HL-60 (cell line): Measurements from ENCODE around the gene LMBRD1.

Experiments used
- DNase-seq, 2 experiments: peaks; one replicate each; pipeline ENCODE4 v3.0.0-alpha.2; 2010 to 2020; ENCODE audit warnings: low read depth in 1 of 2, low spot score in 1 of 2
- H3K27ac ChIP-seq: fragments of 250-450 bp; sonication (Bioruptor Pico); replicated peaks from 2 replicates; pipeline ENCODE4 v1.5.1; 2020; ENCODE audit warnings: mild to moderate bottlenecking, moderate library complexity
- H3K27me3 ChIP-seq: fragments of 250-450 bp; sonication (Bioruptor Pico); 2 replicates; pipeline ENCODE4 v1.5.1; 2021; ENCODE audit warnings: mild to moderate bottlenecking, moderate library complexity; ENCODE audit not compliant: insufficient read depth, poor library complexity, severe bottlenecking
- H3K4me3 ChIP-seq: replicated peaks from 2 replicates; pipeline ENCODE4 v1.5.1; 2011; ENCODE audit warnings: mild to moderate bottlenecking, control low read depth, low read length; ENCODE audit not compliant: insufficient read depth
- CTCF ChIP-seq: IDR thresholded peaks from one replicate; pipeline ENCODE4 v1.5.1; 2011; ENCODE audit warnings: low read length, control low read depth, inconsistent platforms; ENCODE audit not compliant: insufficient read depth
- GABPA ChIP-seq: IDR thresholded peaks from 2 replicates; pipeline ENCODE4 v1.6.1; 2012; ENCODE audit warnings: low read depth
- POLR2AphosphoS5 ChIP-seq: IDR thresholded peaks from 2 replicates; pipeline ENCODE4 v1.6.1; 2012; ENCODE audit warnings: low read depth
- REST ChIP-seq: IDR thresholded peaks from 2 replicates; pipeline ENCODE4 v1.6.1; 2012; ENCODE audit warnings: low read depth; ENCODE audit not compliant: insufficient replicate concordance
- SPI1 ChIP-seq: IDR thresholded peaks from 2 replicates; pipeline ENCODE4 v1.6.1; 2012; ENCODE audit warnings: low read depth, mild to moderate bottlenecking, borderline replicate concordance

Gene LMBRD1

GRCh38 chr6:69696273-69696672, 100.5 kb downstream of the LMBRD1 start:
- Histone ChIP-seq H3K27ac (no peak overlapping the region), H3K27me3 (no peaks in the 10 kb centered on the region), H3K4me3 (no peak overlapping the region)
- no peak for TF ChIP-seq SPI1
- TF ChIP-seq POLR2AphosphoS5, result no peak
- TF ChIP-seq REST, result no peak
- no peak for TF ChIP-seq GABPA
- no peak for TF ChIP-seq CTCF
- DNase-seq, result no peak

- Histone ChIP-seq H3K27me3 (no peaks in the 10 kb centered on the region), H3K4me3 (no peak overlapping the region), H3K27ac (no peak overlapping the region)
- no peak for DNase-seq
- TF ChIP-seq CTCF (no peak), SPI1 (no peak), POLR2AphosphoS5 (no peak), GABPA (no peak), REST (no peak)
Measured at GRCh38 chr6:69693762-69694161, 103.0 kb downstream of the LMBRD1 start.

DNA sequence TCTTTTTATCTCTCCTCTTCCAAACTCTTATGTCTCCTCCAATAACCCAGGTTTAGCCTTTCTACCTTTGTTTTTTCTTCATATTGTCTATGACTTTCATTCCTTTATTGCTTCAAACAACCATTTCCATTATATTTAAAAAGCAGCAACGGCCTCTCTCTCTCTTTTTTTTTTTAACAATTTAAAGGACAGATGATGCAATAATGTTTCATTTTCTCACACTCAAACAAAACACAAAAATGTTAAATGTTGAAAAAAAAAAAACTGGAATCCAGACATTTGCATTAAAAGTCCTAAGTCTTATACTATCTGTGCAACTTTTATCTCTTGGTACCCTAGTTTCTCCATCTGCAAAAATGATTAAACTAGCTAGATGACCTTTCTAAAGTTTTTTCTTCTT, 105.8 kb downstream of the LMBRD1 start:
- no peak for DNase-seq
- Histone ChIP-seq H3K27ac (no peak overlapping the region), H3K27me3 (no peaks in the 10 kb centered on the region), H3K4me3 (no peak overlapping the region)
- no peak for TF ChIP-seq SPI1
- no peak for TF ChIP-seq GABPA
- TF ChIP-seq POLR2AphosphoS5, result no peak
- TF ChIP-seq REST, result no peak
- no peak for TF ChIP-seq CTCF
